NCI-H446 treated with DMSO at 0.1 percent for 48 hours (cell line): ENCODE measurements around the gene NXPE3.

Source experiments
- DNase-seq: peaks from one replicate; lab custom pipeline; 2025; lab: John Stamatoyannopoulos, UW

The NXPE3 gene

DNA sequence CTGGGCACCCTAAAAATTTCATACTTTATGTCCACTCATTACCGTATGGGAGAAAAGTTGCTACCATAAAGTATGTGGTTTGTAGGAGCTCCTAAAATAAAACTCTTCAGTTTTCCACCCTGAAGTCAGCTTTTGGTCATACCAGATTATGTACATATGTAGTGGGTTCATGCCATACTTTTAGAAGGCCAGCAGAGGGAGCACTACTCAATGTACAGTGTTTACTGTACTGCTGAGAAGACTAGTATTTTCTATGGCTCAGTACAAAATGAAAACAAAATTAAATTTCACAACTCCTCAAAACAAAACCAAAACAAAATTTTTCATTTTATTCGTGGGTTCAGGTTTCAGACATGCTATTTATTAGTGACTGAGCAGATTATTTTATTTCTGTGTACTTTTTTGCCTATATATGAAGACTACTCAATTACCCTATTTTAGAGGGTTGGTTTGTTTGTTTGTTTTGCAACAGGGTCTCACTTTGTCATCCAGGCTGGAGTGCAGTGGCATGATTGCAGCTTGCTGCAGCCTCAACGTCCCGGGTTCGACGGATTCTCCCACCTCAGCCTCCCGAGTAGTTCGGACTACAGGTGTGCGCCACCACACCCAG is 24.3 kb downstream of the NXPE3 start:
- peak; percentile 18 for DNase-seq

DNA sequence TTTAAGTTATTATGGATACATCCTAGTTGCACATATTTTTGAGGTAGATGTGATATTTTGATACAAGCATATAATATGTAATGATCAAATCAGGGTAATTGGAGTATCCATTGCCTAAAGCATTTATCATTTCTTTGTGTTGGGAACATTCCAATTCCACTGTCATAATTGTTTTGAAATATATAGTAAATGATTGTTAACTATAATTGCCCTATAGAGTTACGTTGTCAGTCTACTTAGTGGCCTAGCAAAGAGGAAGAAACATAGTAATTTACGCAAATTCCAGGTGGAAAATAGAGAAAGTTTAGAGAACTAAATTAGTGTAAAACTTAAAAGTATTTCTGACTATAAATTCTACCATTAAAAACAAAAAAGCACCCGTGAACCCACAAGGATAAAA is 24.9 kb downstream of the NXPE3 start:
- DNase-seq = no peak

DNA sequence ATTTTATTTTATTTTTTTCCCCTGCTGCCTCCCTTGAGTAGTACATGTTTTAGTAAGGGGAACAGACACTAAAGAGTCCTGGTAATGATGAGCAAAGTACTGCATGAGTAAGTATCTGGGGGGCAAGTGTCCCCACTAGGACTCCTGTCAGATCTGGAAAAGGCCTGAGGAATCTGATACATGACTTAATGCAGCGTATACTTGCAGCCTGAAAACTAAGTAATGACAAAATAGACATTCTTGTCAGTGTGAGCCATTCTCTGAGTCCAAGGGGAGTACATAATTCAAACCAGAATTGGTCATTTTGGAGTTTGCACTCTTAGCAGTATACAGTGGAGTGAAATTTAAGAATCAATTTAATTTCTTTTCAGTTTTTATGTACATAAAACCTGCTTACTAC is 27.5 kb downstream of the NXPE3 start:
- no peak for DNase-seq

DNA sequence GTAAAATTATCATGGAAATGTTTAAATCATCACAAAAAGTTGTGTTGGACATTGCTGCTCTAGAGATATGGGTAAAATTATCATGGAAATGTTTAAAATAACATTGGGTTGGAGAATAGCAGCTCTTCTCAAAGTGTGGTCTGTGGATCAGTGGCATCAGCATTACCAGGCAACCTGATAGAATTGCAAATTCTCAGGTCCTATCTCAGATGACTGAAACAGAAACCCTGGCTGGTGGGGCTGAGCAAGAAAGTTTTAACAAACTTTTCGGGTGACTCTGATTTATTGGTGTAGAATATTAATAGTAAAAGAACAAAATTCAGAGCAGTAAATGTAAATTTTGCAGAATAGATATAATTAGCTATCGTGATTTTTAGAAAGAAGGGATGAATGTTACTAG is 28.9 kb downstream of the NXPE3 start:
- DNase-seq = no peak

DNA sequence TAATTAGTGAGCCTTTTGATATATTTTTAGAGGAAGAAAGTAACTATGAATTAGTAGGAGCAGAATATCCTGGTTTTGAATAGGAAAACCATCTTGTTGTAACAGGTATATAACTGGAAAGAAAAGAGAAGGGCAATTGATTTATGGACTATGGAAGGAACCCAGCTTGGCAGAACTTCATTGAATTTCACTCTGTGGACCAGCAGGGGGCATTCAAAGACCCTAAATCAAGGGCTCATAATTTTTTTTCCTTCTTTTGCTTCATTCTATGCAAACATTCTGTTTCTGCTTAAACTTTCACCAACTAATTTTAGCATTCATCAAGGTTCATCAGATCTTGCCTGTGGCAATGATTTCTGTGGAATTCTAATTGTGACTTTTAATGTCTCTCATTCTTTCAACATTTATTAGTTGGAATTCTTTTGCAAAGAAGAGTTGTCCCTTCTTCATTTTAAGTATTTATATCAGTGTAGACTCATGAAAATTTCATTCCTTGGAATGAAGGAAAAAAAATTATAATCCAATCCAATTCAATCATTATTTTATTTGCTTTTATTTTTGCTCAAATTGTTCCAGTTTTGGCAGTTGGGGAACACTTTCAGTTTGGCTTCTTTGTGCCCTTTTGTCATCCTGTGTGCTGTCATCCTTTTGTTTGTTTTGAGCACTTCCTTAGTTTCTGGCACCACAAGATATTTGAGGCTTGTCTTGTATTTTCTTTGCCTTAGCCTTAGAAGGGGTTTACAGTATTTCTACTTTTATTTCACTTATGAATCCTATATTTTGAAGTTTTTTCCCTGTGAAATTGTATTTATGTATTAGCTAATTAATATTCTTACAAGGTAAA is 30.4 kb downstream of the NXPE3 start:
- peak; percentile 18 for DNase-seq

DNA sequence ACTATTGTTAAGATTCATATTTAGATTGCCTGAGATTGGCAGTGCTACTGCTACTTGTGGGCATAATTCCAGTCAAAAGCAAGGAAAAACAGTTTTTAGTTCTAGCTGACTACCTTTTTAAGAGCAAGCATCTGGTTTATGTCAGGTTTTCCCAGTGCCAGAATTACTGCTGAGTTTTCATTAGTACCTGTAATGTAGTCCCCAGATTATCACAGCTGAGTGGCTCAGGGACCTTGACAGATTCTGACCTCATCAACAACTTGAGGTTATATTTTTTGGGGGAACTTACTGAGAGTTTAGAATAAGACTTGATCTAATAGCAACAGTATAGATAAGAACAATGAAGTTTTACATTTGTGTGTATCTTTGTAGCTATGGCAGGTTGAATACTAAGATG is 31.0 kb downstream of the NXPE3 start:
- DNase-seq = peak; percentile 10

DNA sequence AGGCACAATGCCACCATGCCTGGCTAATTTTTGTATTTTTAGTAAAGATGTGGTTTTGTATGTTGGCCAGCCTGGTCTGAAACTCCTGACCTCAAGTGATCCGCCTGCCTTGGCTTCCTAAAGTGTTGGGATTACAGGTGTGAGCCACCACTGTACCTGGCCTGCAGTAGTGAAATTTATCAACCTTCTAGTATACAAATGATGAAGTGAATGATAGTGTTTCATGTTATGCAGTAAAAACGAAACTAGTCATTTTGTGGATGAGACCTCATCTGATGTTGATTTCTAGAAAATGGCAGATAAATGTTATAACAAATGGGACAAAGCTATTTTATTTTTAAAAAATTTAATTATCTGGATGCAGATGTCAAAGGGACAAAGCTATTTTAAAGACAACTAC is 32.9 kb downstream of the NXPE3 start:
- DNase-seq = no peak

DNA sequence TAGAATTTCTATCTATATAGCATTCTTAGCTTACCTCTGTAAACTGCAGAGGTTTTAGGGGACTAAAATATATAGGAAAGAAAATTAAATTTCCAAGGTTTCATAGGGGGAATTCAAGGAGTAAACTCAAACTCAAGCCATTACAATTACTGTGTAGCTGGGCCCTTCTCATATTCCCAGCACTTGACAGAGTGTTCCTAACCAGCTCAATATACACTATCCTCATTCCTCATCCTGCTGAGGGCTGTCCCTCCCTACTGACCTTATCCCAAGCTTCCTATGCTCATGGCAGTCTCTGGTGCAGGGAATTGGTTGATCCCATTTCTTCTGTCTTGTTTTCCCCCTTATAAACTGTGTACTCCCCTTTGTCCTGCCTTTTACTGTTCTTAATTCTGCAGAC is 33.9 kb downstream of the NXPE3 start:
- no peak for DNase-seq

DNA sequence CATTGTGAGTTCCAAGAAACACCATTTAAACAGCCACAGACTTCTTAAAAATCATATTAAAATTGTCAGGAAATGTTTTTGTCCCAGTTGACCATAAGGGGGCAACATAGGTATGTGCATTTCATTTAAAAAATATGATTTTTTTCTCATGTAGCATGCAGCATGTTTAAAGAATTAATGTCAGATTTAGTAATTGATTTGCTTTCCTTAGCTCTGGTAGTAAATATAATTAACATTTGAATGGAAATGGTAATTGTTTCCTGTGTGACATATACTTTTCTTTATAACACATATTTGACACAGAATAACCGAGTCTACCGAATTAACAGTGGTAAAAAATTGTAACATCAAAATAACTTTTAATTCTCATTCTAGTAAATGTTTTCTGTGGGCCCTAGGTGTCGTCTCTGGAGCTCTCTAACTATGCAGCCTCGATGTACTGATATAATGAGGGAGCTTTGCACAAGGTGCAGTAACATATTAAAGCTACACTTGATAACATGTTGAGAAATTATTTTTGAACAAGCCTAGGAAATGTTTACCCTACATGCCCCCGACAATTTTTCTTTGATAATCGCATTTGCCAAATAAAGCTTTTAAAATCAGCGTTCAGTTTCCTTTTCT is 34.9 kb downstream of the NXPE3 start:
- no peak for DNase-seq

DNA sequence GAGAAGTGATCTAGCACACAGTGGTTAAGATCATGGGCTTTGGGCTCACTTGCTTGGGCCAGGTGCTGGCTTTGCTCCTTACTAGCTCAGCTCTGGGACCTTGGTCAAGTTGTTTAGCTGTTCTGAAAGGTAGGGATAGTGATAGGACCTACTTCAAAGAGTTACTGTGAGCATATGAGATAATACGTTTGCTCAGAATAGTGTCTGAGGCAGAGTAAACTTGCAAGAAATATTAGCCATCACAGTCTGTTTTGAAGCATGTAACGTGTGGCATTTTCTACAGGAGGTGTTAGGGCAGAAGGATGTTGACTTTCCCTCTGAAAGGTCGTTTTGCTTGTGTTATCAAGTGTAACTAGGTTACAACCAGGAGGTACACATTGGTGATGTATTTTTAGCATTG is 35.8 kb downstream of the NXPE3 start:
- DNase-seq = no peak

DNA sequence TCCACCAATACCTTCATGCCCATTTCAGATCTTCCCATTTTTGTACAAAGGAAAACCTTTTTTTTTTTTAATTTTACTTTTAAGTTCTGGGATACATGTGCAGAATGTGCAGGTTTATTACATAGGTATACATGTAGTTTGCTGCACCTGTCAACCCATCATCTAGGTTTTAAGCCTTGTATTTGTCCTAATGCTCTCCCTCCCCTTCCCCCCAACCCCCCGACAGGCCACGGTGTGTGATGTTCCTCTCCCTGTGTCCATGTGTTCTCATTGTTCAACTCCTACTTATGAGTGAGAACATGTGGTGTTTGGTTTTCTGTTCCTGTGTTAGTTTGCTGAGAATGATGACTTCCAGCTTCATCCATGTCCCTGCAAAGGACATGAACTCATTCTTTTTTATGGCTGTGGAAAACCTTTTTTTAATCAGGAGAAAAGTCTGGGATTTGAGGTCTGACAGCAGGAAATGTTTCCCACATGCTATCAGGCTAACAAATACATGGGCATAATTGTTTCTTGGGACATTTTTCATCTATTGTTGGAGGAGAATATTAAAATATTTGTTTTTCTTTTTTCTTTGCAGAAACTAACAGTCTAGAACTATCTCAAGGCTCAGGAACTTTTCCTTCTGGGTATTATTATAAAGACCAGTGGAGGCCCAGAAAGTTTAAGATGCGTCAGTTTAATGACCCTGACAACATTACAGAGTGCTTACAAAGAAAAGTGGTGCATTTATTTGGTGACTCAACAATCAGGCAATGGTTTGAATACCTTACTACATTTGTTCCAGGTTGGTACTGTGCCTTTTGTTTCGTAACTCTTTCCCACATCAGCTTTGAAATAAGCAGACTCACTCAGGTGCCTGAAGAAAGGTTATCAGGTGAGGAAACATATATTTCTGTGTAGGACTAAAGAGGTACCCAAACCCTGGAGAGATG is 37.5 kb downstream of the NXPE3 start:
- no peak for DNase-seq

DNA sequence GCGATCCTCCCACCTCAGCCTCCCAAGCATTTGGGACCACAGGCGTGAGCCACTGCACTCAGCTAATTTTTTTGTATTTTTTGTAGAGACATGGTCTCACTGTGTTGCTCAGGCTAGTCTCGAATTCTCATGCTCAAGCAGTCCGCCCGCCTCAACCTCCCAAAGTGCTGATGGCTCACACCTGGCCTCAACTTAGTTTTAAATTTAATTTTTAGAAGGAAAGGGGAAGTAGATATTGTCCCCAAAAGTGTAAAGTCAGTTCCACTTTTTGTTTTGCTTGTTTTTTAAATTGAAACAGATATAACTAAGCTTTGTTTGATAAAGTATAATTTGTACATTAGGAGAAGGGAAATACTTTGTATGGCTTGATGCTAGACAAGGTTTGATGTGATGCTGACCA is 39.0 kb downstream of the NXPE3 start:
- DNase-seq = no peak

DNA sequence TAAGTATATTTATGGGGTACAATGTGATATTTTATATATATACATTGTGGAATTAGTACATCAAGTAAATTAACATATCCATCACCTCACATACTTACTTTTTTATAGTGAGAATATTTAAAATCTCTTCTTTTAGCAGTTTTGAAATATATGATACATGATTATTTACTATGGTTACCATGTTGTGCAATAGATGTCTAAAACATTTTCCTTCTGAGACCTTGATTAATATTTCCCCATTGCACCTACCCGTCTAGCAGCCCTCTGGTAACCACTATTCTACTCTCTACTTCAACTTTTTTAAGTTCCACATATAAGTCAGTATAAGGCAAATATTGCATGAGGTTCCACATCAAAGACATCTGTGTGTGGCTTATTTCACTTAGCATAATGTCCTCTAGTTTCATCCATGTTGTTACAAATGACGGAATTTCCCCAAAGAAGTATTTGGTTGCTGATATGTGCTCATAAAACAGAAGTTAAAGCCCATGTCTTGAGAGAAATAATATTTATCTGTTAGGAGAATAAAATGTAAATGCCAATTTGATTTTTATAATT is 40.7 kb downstream of the NXPE3 start:
- DNase-seq = no peak

DNA sequence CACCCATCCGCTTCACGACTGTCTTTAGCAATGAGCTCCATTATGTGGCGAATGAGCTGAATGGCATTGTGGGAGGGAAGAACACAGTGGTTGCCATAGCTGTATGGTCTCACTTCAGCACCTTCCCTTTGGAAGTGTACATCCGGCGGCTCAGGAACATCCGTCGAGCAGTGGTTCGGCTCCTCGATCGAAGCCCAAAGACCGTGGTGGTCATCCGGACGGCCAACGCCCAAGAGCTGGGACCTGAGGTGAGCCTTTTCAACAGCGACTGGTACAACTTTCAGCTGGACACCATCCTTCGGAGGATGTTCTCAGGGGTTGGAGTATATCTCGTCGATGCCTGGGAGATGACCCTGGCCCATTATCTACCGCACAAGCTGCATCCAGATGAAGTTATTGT is 42.5 kb downstream of the NXPE3 start:
- DNase-seq = no peak

DNA sequence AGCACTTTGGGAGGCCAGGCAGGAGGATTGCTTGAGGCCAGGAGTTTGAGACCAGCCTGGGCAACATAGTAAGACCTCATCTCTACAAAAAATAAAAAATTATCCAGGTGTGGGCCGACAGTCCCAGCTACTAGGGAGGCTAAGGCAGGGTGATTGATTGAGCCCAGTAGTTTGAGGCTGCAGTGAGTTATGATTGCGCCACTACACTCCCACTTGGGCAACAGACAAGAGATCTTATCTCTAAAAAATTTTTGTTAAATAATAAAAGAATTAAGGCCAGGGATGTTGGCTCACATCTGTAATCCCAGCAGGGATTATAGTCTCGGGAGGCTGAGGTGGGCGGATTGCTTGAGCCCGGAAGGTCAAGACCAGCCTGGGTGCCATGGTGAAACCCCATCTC is 44.5 kb downstream of the NXPE3 start:
- no peak for DNase-seq

DNA sequence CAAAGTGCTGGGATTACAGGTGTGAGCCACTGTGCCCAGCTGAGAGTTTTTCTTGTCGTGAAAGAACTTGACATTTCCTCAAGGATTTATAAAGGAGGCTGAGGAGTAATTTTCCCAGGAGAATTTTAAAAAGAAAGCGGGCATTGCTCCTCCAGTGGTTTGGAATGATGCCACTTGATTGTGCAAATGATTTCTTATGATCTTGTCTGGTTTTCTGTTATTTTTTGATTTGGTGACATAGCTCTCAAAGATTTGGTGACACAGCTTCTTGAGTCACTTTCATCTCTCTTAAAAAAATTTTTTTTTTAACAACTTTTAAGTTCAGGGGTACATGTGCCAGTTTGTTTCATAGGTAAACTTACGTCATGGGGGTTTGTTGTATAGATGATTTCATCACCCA is 45.7 kb downstream of the NXPE3 start:
- DNase-seq = no peak

DNA sequence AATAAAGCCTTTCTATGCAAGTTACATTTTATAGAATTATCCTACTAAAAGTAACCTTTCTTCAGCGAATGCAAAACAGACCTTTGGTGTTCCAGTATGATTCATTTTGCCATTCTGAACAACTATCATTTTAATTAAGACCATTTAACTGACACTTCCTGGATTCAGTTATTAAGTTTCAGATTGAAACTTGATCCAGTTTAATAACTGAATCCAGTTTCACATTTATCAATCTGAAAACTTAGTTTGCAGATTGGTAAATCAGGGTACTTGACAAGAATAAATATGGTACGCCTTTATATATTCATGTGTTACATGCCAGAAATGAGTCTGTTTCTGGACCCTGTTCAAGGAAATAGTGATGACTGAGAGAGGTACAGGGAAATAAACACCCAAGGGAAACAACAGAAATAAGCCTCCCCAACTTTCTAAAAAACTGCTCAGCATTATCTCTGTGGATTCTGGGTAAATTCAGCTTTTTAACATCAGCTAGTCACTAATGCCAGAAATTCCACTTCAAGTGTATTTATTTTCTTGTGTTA is 47.0 kb downstream of the NXPE3 start:
- DNase-seq = no peak

DNA sequence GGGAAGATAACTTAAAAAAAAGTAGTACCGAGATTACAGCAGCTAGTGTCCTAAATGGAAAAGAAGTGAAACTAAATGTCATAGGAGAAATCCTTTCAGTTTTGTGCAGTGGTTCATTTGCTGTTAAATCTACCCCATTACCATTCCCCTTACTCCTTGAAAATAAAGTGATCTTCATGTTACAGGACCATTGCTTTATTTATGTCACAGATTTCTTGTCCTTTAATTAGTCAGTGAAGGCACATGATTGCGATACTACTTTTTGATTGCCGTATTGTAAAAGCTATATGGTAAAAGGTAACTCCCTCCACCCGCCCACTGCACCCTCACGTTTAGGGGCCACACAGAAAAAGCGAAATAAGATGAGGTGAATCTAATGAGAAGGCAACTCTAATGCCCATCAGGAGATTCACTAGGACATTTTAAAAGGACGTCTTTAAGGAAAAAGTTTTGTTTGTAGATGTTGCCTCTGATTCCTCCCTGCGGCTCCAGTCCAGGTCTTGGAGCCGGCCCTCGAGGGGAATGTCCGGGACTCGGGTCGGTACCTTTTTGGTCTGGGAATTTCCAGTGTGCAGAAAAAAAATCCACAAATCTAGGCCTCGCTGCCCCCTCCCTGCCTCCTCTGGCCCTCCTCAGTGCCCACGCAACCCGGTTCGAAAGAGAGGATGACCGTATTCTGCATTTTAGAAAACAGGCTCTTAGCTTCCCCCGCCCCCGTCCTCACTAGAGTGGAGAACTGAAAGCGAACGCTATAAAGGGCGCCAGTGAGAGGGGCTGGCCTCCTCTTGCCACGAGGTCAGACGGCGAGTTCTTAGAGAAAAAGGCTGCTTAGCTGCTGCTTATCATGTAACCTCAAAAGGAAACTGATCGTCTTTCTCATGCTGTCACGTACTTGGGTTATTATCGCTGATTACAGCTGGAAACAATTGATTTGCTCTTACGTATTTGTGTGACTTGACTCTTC is 48.5 kb downstream of the NXPE3 start:
- no peak for DNase-seq

DNA sequence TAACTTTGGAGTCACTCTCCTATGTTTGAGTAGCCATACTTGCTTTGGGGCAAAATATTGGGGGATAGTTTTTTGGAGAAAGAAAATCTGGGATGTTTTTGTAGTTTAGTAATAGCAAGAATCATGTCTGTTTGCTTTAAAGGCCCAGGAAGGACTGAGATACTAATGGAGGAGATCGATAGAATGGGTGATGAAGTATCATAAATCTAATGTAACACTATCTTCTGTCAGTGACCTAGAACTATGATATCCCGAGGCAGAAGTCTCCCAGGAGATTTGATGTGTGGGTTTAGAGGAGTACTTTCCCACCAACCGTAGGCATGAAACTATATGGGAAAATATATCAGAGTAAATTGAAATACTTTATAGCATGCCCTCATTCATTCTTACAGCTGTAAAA is 49.3 kb downstream of the NXPE3 start:
- DNase-seq = no peak

DNA sequence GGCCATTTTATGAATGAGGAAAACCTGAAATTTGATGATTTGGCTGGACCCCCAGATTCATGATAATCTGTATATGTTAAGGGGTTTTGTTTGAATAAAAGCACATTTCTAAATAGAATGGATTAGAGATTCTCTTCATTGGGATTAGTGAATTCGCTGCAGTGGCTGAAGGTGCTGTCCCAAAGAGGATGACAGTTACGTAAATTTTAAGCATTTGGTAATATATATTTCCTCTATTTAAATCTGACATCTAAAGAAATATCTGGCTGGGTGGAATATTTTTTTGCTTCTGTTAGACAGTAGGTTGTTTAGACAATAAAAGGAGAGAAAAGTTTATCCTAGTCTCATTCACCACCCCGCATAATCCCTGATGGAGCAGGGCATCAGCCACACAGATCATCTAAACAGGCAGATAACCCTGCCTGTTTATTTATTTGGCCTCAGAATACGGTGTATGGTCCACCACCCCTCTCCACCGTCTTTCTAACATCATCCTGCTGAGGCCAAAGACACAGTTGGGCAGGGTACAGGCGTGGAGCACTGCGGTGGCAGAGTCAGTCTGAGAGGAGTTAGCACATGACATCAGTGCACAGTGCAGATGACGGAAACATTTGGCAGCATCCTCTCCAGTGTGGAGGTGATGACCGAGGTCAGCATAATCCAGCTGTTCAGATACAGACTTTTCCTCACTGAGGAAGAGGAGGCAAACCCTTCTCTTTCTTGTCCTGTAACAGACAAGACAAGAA is 49.9 kb downstream of the NXPE3 start:
- no peak for DNase-seq
